H1 (cell line): ENCODE measurements around the gene GPC6. TPM values are rescaled to one million over a fixed set of nuclear protein-coding genes. Genes with fewer than 3 reads are reported as not detected.

Experiments used
- CHD1 ChIP-seq: IDR thresholded peaks from 2 replicates; pipeline ENCODE4 v1.6.1; 2012; ENCODE audit warnings: low read depth, low read length, improper control_type of control experiment
- EGR1 ChIP-seq: IDR thresholded peaks from 2 replicates; pipeline ENCODE4 v1.6.1; 2011; ENCODE audit warnings: low read depth, low read length, borderline replicate concordance
- FOSL1 ChIP-seq: IDR thresholded peaks from 2 replicates; pipeline ENCODE4 v1.6.1; 2011; ENCODE audit warnings: mild to moderate bottlenecking, low read depth, low read length, moderate library complexity; ENCODE audit not compliant: insufficient read depth
- MAFK ChIP-seq: IDR thresholded peaks from 2 replicates; pipeline ENCODE4 v1.6.1; 2012; ENCODE audit warnings: low read depth, mild to moderate bottlenecking, improper control_type of control experiment, low read length
- MAX ChIP-seq: IDR thresholded peaks from 2 replicates; pipeline ENCODE4 v1.6.1; 2012; ENCODE audit warnings: inconsistent platforms
- SAP30 ChIP-seq: fragments of 300-600 bp; sonication (generic); IDR thresholded peaks from 2 replicates; pipeline ENCODE4 v1.7.1; 2012; ENCODE audit warnings: low read length, moderate library complexity, mild to moderate bottlenecking, inconsistent platforms; ENCODE audit not compliant: insufficient read depth, insufficient replicate concordance
- TBP ChIP-seq: IDR thresholded peaks from 2 replicates; pipeline ENCODE4 v1.6.1; 2011; ENCODE audit warnings: low read depth, low read length, improper control_type of control experiment
- polyA plus RNA-seq, 7 experiments: library from polyadenylated mRNA; depleted of rRNA in 3 of 7; stranded (reverse) in 5 of 7; unstranded in 2 of 7; fragments of >200 nt in 5 of 7; fragments of 200-250 nt in 2 of 7; gene quantifications; 1 replicate in 5 of 7; 2 replicates in 1 of 7; 4 replicates in 1 of 7; pipeline versions ENCODE4 v1.2.1 to v1.2.3, GENCODE V29; 2011 to 2013; ENCODE audit warnings: missing spikeins in 2 of 7, mixed read lengths in 2 of 7
- total RNA-seq: library from RNA; stranded (reverse); fragmentation: NEBNext Ultra II Directional; extraction: Animal tissue kit (Norgen Biotek cat#: 25700); gene quantifications from 2 replicates; pipeline ENCODE4 v1.2.1, GENCODE V29; 2021

GPC6 gene
- total and polyA plus RNA-seq, 2 of the 8 experiments (the other 6 are each of a cell fraction or from before 2014, with no cell fraction given) = 5.4 to 12.0 TPM

GRCh38 chr13:94178625-94179244, 952.1 kb downstream of the GPC6 start (continued):
- no peak for TF ChIP-seq MAFK
- no peak for TF ChIP-seq CHD1
- TF ChIP-seq SAP30 = no peak
- TF ChIP-seq FOSL1 = no peak
- TF ChIP-seq MAX = no peak
- no peak for TF ChIP-seq TBP
- TF ChIP-seq EGR1 = no peak
